ENCODE results near the gene RBM14.
A peak's percentile ranks its signal among the peaks of the same experiment; 100 is the strongest.

RBM14 gene, protein sequence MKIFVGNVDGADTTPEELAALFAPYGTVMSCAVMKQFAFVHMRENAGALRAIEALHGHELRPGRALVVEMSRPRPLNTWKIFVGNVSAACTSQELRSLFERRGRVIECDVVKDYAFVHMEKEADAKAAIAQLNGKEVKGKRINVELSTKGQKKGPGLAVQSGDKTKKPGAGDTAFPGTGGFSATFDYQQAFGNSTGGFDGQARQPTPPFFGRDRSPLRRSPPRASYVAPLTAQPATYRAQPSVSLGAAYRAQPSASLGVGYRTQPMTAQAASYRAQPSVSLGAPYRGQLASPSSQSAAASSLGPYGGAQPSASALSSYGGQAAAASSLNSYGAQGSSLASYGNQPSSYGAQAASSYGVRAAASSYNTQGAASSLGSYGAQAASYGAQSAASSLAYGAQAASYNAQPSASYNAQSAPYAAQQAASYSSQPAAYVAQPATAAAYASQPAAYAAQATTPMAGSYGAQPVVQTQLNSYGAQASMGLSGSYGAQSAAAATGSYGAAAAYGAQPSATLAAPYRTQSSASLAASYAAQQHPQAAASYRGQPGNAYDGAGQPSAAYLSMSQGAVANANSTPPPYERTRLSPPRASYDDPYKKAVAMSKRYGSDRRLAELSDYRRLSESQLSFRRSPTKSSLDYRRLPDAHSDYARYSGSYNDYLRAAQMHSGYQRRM

DNA sequence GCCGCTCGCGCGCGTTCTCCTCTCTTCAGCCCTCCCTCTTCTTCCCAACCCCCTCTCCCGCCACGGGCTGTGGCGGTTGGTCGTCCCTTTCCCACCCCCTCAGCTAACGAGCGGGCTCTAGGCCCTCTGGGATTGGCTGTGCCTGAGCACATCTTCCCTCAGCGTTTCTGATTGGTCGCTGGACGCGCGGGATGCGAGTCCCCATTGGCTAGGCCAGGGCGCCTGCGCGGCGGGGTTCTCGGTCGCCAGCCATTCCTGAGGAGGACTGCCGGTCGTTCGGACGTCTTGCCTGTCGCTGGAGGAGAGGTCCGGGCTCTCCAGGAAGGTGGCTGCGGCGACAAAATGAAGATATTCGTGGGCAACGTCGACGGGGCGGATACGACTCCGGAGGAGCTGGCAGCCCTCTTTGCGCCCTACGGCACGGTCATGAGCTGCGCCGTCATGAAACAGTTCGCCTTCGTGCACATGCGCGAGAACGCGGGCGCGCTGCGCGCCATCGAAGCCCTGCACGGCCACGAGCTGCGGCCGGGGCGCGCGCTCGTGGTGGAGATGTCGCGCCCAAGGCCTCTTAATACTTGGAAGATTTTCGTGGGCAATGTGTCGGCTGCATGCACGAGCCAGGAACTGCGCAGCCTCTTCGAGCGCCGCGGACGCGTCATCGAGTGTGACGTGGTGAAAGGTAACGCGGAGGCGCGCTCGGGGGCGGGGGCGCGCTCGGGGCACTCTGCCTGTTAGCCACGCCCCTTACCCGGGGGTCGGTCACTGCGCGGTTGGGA, at the start of gene RBM14:
Gene RBM14, plus strand, starts transcription at position 252 of the 776 bp plus-strand sequence. Its CDS starts 91 bp downstream, at position 343.
- Histone ChIP-seq H3K9ac (ENCODE audit: low read length in 2 of 2) (peak within 1 kb of the TSS; percentile 97 to 99), H3K4me3 (ENCODE audit: low read length in 2 of 2) (peak within 1 kb of the TSS; percentile 99), H3K27me3 (ENCODE audit: control insufficient read depth in 1 of 2, insufficient read depth in 2 of 2, low read length in 2 of 2) (no peaks in the 10 kb centered on the region), H3K9me3 (ENCODE audit: control insufficient read depth in 2 of 2, low read length in 2 of 2) (no peaks in the 10 kb centered on the region), H3K36me3 (ENCODE audit: control insufficient read depth in 2 of 2, insufficient read depth in 2 of 2, low read length in 2 of 2) (peaks cover 0 to 2% of the 10 kb centered on the region in 2 donors), H3K4me1 (ENCODE audit: control insufficient read depth, insufficient read depth, low read length) (peaks cover 31% of the 10 kb centered on the region), H3K27ac (ENCODE audit: low read length) (peak within 1 kb of the TSS; percentile 97)

DNA sequence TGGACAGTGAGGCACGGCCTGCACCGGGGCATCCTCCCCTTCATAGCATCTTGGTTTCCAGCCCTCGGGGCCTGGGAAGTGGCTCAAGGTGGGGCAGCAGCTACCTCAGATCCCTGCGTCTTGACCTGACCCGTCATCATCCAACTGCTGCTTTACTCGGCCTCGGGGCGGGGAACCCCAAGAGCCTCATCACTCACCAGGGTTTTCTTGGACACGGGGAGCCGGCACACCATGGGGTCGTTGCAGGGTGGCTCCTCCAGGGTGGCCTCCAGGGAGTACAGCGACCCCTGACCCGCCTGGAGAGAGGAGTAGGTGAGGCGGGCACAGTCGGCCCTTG, 48.7 kb upstream of the RBM14 start:
- H3K27ac ChIP-seq (ENCODE audit: low read length): no peak overlapping the region
- H3K4me3 ChIP-seq (ENCODE audit: low read length in 2 of 2): peak overlapping the region; percentile 57 to 76
- H3K4me1 ChIP-seq (ENCODE audit: control insufficient read depth, insufficient read depth, low read length): peaks cover 14% of the 10 kb centered on the region
- H3K36me3 ChIP-seq (ENCODE audit: control insufficient read depth in 2 of 2, insufficient read depth in 2 of 2, low read length in 2 of 2): peaks cover 6 to 8% of the 10 kb centered on the region in 2 donors
- no peaks in the 10 kb centered on the region for H3K27me3 ChIP-seq (ENCODE audit: control insufficient read depth in 1 of 2, insufficient read depth in 2 of 2, low read length in 2 of 2)
- H3K9me3 ChIP-seq (ENCODE audit: control insufficient read depth in 2 of 2, low read length in 2 of 2): no peaks in the 10 kb centered on the region
- H3K9ac ChIP-seq (ENCODE audit: low read length in 2 of 2): peak overlapping the region; percentile 51

DNA sequence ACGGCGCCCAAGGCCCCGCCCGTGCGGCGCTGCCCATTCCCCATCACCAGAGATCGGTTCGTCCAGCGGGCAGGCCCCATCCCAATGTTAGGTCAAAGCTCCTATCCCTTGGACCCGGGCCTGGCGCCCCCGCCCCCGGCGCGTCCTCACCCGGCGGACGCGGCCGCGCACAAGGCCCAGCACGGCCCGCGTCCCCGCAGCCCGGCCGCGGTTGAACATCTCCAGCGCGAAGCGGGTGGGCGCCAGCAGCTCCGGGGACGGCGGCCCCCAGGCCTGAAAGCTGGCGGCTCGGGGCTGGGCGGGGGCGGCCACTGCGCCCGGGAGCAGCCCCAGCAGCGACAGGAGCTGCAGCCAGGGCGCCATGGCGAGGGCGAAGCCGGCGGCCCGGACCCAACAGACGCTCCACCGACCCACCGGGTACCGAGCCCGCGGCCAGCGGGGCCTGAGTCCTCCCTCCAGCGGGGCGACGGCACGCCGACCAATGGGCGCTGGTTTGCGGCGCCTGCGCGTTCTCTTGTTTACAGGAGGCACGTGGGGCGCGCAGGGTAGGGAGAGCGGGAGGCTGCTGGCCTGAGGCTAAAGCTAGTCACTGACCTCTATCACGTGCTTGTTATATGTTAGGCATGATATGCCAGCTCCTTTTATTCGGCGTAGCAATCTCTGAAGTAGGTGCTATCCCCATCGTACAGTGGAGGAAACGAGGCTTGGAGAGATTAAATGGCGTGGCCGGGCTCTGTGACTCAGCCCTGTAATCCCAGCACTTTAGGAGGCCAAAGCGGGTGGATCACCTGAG, 48.1 kb upstream of the RBM14 start, which contains the start of gene CTSF:
Gene CTSF, minus strand, starts transcription at position 483 of the 793 bp plus-strand sequence. Its CDS starts 120 bp downstream, at position 363.
- H3K9ac ChIP-seq (ENCODE audit: low read length in 2 of 2): peak within 1 kb of the TSS; percentile 51
- no peak within 1 kb of the TSS for H3K27ac ChIP-seq (ENCODE audit: low read length)
- no peaks in the 10 kb centered on the region for H3K9me3 ChIP-seq (ENCODE audit: control insufficient read depth in 2 of 2, low read length in 2 of 2)

DNA sequence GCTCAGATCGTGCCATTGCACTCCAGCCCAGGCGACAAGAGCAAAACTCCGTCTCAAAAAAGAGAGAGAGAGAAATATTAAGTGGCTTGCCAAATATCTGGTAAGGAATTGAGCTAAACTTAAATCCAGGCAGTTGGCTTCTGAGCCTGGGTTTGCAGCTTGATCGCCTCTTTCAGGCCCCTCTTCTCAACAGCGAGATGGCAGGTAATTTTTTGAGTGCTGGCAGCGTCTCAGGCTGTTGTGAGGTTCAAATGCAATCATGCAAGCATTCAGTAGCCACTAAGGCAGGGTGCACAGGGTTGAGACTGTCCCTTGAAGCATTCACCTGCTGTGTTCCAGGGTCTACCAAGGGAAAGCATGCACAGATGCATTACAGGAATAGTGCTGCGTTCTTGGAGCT, 47.4 kb upstream of the RBM14 start:
- no peaks in the 10 kb centered on the region for H3K9me3 ChIP-seq (ENCODE audit: control insufficient read depth in 2 of 2, low read length in 2 of 2)
- H3K4me3 ChIP-seq (ENCODE audit: low read length in 2 of 2): peak overlapping the region in 1 of 2 donors; percentile 76
- H3K27ac ChIP-seq (ENCODE audit: low read length): no peak overlapping the region
- no peak overlapping the region for H3K9ac ChIP-seq (ENCODE audit: low read length in 2 of 2)
- no peaks in the 10 kb centered on the region for H3K27me3 ChIP-seq (ENCODE audit: control insufficient read depth in 1 of 2, insufficient read depth in 2 of 2, low read length in 2 of 2)
- H3K4me1 ChIP-seq (ENCODE audit: control insufficient read depth, insufficient read depth, low read length): peaks cover 14% of the 10 kb centered on the region
- H3K36me3 ChIP-seq (ENCODE audit: control insufficient read depth in 2 of 2, insufficient read depth in 2 of 2, low read length in 2 of 2): peaks cover 6 to 8% of the 10 kb centered on the region in 2 donors

More for the DNA sequence above, 48.1 kb upstream of the RBM14 start, which contains the start of gene CTSF:
- Histone ChIP-seq H3K4me3 (ENCODE audit: low read length in 2 of 2) (peak within 1 kb of the TSS; percentile 57 to 76), H3K27me3 (ENCODE audit: control insufficient read depth in 1 of 2, insufficient read depth in 2 of 2, low read length in 2 of 2) (no peaks in the 10 kb centered on the region), H3K36me3 (ENCODE audit: control insufficient read depth in 2 of 2, insufficient read depth in 2 of 2, low read length in 2 of 2) (peaks cover 6 to 8% of the 10 kb centered on the region in 2 donors), H3K4me1 (ENCODE audit: control insufficient read depth, insufficient read depth, low read length) (peaks cover 14% of the 10 kb centered on the region)

DNA sequence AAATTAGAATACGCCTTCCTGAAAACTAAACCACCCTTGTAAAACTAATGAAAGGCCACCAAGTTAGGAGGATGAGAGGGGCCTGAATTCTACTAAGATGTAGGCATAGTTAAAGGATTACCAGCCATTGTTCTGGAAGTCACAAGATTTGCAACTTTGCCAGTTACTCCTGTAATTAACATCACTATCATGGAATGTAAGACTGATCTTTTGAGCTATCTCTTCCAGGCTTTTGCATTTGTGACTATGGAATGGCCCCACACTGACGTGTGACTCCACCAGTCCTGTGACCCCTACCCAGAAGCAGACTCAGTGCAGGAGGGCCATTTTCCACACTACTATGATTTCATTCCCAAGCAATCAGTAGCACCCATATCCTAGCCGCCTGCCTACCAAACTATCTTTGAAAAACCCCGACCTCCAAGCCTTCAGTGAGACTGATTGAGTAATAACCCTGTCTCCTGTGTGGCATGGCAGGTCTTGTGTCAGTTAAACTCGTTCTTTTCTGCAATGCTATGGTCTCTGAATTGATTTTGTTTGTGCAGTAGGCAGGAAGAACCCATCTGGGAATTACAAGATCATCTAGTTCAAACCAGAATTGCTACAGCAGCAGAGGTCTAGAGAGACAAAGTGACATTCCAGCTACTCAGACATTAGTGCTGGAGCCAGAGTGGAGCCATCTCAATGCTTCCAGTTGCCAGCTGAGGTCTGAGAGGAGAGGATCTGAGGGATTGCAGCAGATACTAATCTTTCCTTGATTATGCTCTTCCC, 46.2 kb upstream of the RBM14 start:
- Histone ChIP-seq H3K4me3 (ENCODE audit: low read length in 2 of 2) (no peak overlapping the region), H3K27me3 (ENCODE audit: control insufficient read depth in 1 of 2, insufficient read depth in 2 of 2, low read length in 2 of 2) (no peaks in the 10 kb centered on the region), H3K9ac (ENCODE audit: low read length in 2 of 2) (no peak overlapping the region), H3K9me3 (ENCODE audit: control insufficient read depth in 2 of 2, low read length in 2 of 2) (no peaks in the 10 kb centered on the region), H3K27ac (ENCODE audit: low read length) (no peak overlapping the region), H3K36me3 (ENCODE audit: control insufficient read depth in 2 of 2, insufficient read depth in 2 of 2, low read length in 2 of 2) (peaks cover 0 to 8% of the 10 kb centered on the region in 2 donors), H3K4me1 (ENCODE audit: control insufficient read depth, insufficient read depth, low read length) (peaks cover 14% of the 10 kb centered on the region)

DNA sequence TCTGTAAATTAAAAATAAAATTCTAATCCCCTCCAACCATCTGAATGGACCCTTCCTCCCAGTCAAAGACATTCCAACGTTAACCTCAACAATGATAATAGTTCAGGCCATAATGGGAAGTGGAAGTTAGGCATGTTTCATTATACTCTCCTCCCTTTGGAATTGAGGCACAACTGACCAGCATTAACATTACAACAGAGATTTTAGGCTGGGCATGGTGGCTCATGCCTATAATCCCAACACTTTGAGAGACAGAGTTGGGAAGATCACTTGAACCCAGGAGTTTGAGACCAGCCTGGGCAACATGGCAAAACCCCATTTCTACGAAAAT, 45.6 kb upstream of the RBM14 start:
- H3K27me3 ChIP-seq (ENCODE audit: control insufficient read depth in 1 of 2, insufficient read depth in 2 of 2, low read length in 2 of 2): no peaks in the 10 kb centered on the region
- H3K27ac ChIP-seq (ENCODE audit: low read length): no peak overlapping the region
- H3K9me3 ChIP-seq (ENCODE audit: control insufficient read depth in 2 of 2, low read length in 2 of 2): no peaks in the 10 kb centered on the region
- no peak overlapping the region for H3K4me3 ChIP-seq (ENCODE audit: low read length in 2 of 2)
- H3K9ac ChIP-seq (ENCODE audit: low read length in 2 of 2): no peak overlapping the region
- H3K4me1 ChIP-seq (ENCODE audit: control insufficient read depth, insufficient read depth, low read length): peaks cover 14% of the 10 kb centered on the region
- H3K36me3 ChIP-seq (ENCODE audit: control insufficient read depth in 2 of 2, insufficient read depth in 2 of 2, low read length in 2 of 2): peaks cover 0 to 4% of the 10 kb centered on the region in 2 donors

DNA sequence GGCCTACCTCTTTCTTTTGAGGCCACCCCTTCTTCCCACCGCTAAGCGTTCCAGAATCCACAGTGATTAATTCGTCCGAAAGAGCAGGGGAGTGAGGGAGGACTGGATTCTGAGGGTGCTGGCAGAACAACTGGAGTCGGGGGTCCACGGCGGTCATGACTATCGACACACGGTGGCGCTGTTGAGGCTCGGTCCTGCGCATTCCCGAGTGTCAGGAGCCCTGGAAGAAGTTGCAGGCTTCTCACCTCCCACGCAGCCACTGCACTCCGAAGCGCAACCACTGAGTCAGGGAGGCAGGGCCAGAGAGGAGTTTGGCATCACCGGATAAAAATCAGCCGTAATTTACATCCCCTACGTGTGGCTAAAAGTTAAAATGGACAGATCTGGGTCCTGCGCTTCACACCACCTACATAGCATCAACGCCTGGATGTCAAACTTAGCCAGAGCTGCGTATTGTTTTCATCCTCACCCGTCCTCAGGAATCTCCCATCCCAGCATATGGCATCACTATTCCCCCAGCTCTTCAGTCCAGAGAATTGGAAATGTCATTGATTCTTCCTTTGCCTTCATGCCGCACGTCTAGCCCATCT, 37.3 kb upstream of the RBM14 start:
- Histone ChIP-seq H3K9ac (ENCODE audit: low read length in 2 of 2) (no peak overlapping the region), H3K4me1 (ENCODE audit: control insufficient read depth, insufficient read depth, low read length) (peaks cover 4% of the 10 kb centered on the region), H3K27ac (ENCODE audit: low read length) (no peak overlapping the region), H3K36me3 (ENCODE audit: control insufficient read depth in 2 of 2, insufficient read depth in 2 of 2, low read length in 2 of 2) (no peaks in the 10 kb centered on the region), H3K9me3 (ENCODE audit: control insufficient read depth in 2 of 2, low read length in 2 of 2) (no peaks in the 10 kb centered on the region), H3K27me3 (ENCODE audit: control insufficient read depth in 1 of 2, insufficient read depth in 2 of 2, low read length in 2 of 2) (no peaks in the 10 kb centered on the region), H3K4me3 (ENCODE audit: low read length in 2 of 2) (peak overlapping the region in 1 of 2 donors; percentile 22)

DNA sequence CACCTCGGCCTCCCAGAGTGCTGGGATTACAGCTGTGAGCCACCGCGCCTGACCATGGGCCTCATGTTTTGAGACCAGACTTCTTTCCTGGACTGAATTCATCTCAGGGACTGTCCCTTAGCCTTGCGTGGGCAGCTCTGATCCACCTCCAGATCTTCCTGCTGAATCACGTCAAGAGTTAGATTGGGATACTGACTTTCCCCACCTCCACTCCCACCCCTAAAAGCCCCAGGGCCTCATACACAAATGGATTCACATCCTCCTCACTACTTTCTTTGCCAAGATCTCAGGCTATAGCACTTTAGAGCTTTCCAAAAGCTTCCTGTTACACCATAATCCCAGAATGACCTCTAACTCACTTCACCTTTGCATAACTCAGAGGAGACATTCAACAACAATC, 35.6 kb upstream of the RBM14 start:
- peaks cover 4% of the 10 kb centered on the region for H3K4me1 ChIP-seq (ENCODE audit: control insufficient read depth, insufficient read depth, low read length)
- H3K9ac ChIP-seq (ENCODE audit: low read length in 2 of 2): no peak overlapping the region
- H3K9me3 ChIP-seq (ENCODE audit: control insufficient read depth in 2 of 2, low read length in 2 of 2): no peaks in the 10 kb centered on the region
- no peaks in the 10 kb centered on the region for H3K27me3 ChIP-seq (ENCODE audit: control insufficient read depth in 1 of 2, insufficient read depth in 2 of 2, low read length in 2 of 2)
- H3K36me3 ChIP-seq (ENCODE audit: control insufficient read depth in 2 of 2, insufficient read depth in 2 of 2, low read length in 2 of 2): no peaks in the 10 kb centered on the region
- H3K27ac ChIP-seq (ENCODE audit: low read length): no peak overlapping the region
- no peak overlapping the region for H3K4me3 ChIP-seq (ENCODE audit: low read length in 2 of 2)

DNA sequence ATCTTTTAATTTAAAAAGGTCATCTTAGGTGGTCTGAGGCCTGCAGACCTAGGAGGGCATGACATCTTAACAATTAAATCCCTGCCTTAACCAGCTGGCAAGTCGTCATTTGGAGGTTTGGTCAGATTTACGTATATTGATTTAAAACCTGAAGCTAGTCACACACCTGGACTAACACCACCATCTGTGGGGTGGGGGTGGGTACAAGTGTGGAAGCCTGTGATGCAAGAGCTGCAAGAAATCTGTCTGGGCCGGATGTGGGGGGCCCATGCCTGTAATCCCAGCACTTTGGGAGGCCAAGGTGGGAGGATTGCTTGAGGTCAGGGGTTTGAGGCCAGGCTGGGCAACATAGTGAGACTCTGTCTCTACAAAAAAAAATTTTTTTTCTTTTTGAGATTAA, 35.2 kb upstream of the RBM14 start:
- Histone ChIP-seq H3K4me3 (ENCODE audit: low read length in 2 of 2) (no peak overlapping the region), H3K36me3 (ENCODE audit: control insufficient read depth in 2 of 2, insufficient read depth in 2 of 2, low read length in 2 of 2) (no peaks in the 10 kb centered on the region), H3K27ac (ENCODE audit: low read length) (no peak overlapping the region), H3K4me1 (ENCODE audit: control insufficient read depth, insufficient read depth, low read length) (peaks cover 4% of the 10 kb centered on the region), H3K9me3 (ENCODE audit: control insufficient read depth in 2 of 2, low read length in 2 of 2) (no peaks in the 10 kb centered on the region), H3K27me3 (ENCODE audit: control insufficient read depth in 1 of 2, insufficient read depth in 2 of 2, low read length in 2 of 2) (no peaks in the 10 kb centered on the region), H3K9ac (ENCODE audit: low read length in 2 of 2) (no peak overlapping the region)
